ENCODE measurements around the gene NECTIN4.

NECTIN4 gene

GRCh38 chr1:161054232-161054631, 35.1 kb downstream of the NECTIN4 start:
- H3K27me3 ChIP-seq (ENCODE audit: control insufficient read depth, low read length), result no peaks in the 10 kb centered on the region
- peaks cover 10% of the 10 kb centered on the region for H3K79me2 ChIP-seq (ENCODE audit: control insufficient read depth, low read length)
- no peak overlapping the region for H3K4me3 ChIP-seq (ENCODE audit: low read length)
- H4K20me1 ChIP-seq (ENCODE audit: control insufficient read depth, insufficient read depth, low read depth, low read length), result no peaks in the 10 kb centered on the region
- H3K9me2 ChIP-seq (replicated peaks; ENCODE audit: control insufficient read depth, low read length), result no peaks in the 10 kb centered on the region
- H3K4me2 ChIP-seq (ENCODE audit: low read length), result no peak overlapping the region
- no peak for TF ChIP-seq EZH2phosphoT487 (IDR thresholded peaks at IDR 0.05; ENCODE audit: borderline replicate concordance, low read length)
- no peaks in the 10 kb centered on the region for H3F3A ChIP-seq (ENCODE audit: control insufficient read depth, insufficient read depth)
- H3K36me3 ChIP-seq (ENCODE audit: control insufficient read depth, low read length), result peaks cover 79% of the 10 kb centered on the region
- no peaks in the 10 kb centered on the region for H3K9me3 ChIP-seq (ENCODE audit: control insufficient read depth, insufficient read depth, low read length)
- no peak overlapping the region for H3K27ac ChIP-seq (ENCODE audit: low read depth, low read length)
- no peaks in the 10 kb centered on the region for H3K4me1 ChIP-seq (ENCODE audit: control insufficient read depth, low read length)

DNA sequence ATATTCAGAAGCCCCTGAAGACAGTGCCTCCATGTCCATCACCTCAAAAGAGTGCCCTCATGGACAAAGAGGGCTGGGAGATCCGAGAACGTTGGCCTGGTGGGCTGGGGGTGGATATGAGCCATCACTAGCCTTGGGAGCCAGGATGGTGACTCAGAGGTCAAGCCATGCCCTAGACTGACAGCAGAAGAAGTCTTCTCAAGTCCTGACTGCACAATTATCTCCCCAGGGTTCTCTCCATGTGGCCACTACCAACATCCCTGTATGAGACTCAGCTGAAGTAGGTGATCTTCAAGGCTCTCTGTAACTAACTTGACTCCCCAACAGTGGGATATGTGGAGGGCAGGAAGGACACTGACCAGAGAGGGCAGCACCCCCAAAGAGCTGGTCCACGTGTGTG, 36.5 kb downstream of the NECTIN4 start:
- Histone ChIP-seq H3K79me2 (ENCODE audit: control insufficient read depth, low read length) (peaks cover 10% of the 10 kb centered on the region), H3K27ac (ENCODE audit: low read depth, low read length) (no peak overlapping the region), H3K9me2 (replicated peaks; ENCODE audit: control insufficient read depth, low read length) (no peaks in the 10 kb centered on the region), H3K36me3 (ENCODE audit: control insufficient read depth, low read length) (peaks cover 91% of the 10 kb centered on the region), H3K27me3 (ENCODE audit: control insufficient read depth, low read length) (no peaks in the 10 kb centered on the region), H3K4me3 (ENCODE audit: low read length) (no peak overlapping the region), H3F3A (ENCODE audit: control insufficient read depth, insufficient read depth) (no peaks in the 10 kb centered on the region), H3K4me2 (ENCODE audit: low read length) (no peak overlapping the region), H4K20me1 (ENCODE audit: control insufficient read depth, insufficient read depth, low read depth, low read length) (no peaks in the 10 kb centered on the region), H3K4me1 (ENCODE audit: control insufficient read depth, low read length) (peaks cover 12% of the 10 kb centered on the region), H3K9me3 (ENCODE audit: control insufficient read depth, insufficient read depth, low read length) (no peaks in the 10 kb centered on the region)
- TF ChIP-seq EZH2phosphoT487 (IDR thresholded peaks at IDR 0.05; ENCODE audit: borderline replicate concordance, low read length) (no peak), CTCF (IDR thresholded peaks at IDR 0.05; ENCODE audit: low read depth, low read length, poor library complexity, severe bottlenecking) (no peak)

DNA sequence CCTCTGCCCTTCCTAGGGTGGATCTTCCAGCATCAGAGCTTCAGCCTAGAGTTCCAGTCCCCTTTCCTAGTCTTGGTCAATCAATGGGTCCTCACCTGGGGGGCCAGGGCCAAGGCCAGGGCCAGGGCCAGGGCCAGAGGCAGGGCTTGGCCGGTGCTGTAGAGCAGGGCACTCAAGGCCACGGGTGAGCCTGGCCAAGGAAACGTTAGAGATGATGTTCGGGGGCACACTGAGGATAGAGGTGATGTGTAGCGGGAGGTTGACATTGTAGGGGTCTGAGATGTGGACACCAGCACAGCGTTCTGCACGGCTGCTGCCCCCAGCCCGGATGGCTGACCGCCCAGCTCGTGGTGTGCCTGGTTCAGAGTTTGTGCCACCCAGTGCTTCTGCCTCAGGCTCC, 38.1 kb downstream of the NECTIN4 start:
- H3K36me3 ChIP-seq (ENCODE audit: control insufficient read depth, low read length), result peaks cover 91% of the 10 kb centered on the region

More for the DNA sequence above, 38.1 kb downstream of the NECTIN4 start:
- H3K4me2 ChIP-seq (ENCODE audit: low read length), result no peak overlapping the region
- no peak overlapping the region for H3K27ac ChIP-seq (ENCODE audit: low read depth, low read length)
- H3K9me2 ChIP-seq (replicated peaks; ENCODE audit: control insufficient read depth, low read length), result no peaks in the 10 kb centered on the region
- H3F3A ChIP-seq (ENCODE audit: control insufficient read depth, insufficient read depth), result peaks cover 14% of the 10 kb centered on the region
- H4K20me1 ChIP-seq (ENCODE audit: control insufficient read depth, insufficient read depth, low read depth, low read length), result no peaks in the 10 kb centered on the region
- peaks cover 3% of the 10 kb centered on the region for H3K79me2 ChIP-seq (ENCODE audit: control insufficient read depth, low read length)
- H3K9me3 ChIP-seq (ENCODE audit: control insufficient read depth, insufficient read depth, low read length), result no peaks in the 10 kb centered on the region
- H3K4me1 ChIP-seq (ENCODE audit: control insufficient read depth, low read length), result peaks cover 29% of the 10 kb centered on the region
- TF ChIP-seq EZH2phosphoT487 (IDR thresholded peaks at IDR 0.05; ENCODE audit: borderline replicate concordance, low read length) (no peak), CTCF (IDR thresholded peaks at IDR 0.05; ENCODE audit: low read depth, low read length, poor library complexity, severe bottlenecking) (no peak)
- no peak overlapping the region for H3K4me3 ChIP-seq (ENCODE audit: low read length)
- H3K27me3 ChIP-seq (ENCODE audit: control insufficient read depth, low read length), result no peaks in the 10 kb centered on the region

Data from DOHH2 (cell line).